Liver (tissue), 9 donors: ENCODE measurements around the gene PDK1. TPM values are rescaled to one million over a fixed set of nuclear protein-coding genes. Genes with fewer than 3 reads are reported as not detected.

Experiments used
- DNase-seq: peaks from one replicate; pipeline ENCODE4 v3.0.0-alpha.2; 2017; ENCODE audit warnings: low spot score
- H3K27ac ChIP-seq, 2 donors: one replicate each; pipeline ENCODE4 v1.7.0; 2013; ENCODE audit warnings: inconsistent platforms in 2 of 2, low read length in 2 of 2, control low read depth in 1 of 2, low read depth in 1 of 2, mild to moderate bottlenecking in 1 of 2
- H3K27me3 ChIP-seq, 4 donors: one replicate each; pipeline versions ENCODE4 v1.6.1 to v1.7.0; 2013; ENCODE audit warnings: low read length in 3 of 4, inconsistent platforms in 1 of 4, mild to moderate bottlenecking in 1 of 4, moderate library complexity in 1 of 4; ENCODE audit not compliant: control insufficient read depth in 4 of 4, insufficient read depth in 4 of 4
- H3K36me3 ChIP-seq, 4 donors: one replicate each; pipeline versions ENCODE4 v1.6.1 to v1.7.0; 2013; ENCODE audit warnings: low read length in 3 of 4, mild to moderate bottlenecking in 3 of 4, low read depth in 1 of 4, moderate library complexity in 1 of 4; ENCODE audit not compliant: control insufficient read depth in 4 of 4, insufficient read depth in 3 of 4
- H3K4me1 ChIP-seq, 4 donors: one replicate each; pipeline versions ENCODE4 v1.6.1 to v1.7.0; 2013; ENCODE audit warnings: low read length in 3 of 4, mild to moderate bottlenecking in 3 of 4, moderate library complexity in 1 of 4; ENCODE audit not compliant: control insufficient read depth in 4 of 4, insufficient read depth in 4 of 4
- H3K4me3 ChIP-seq, 3 donors: one replicate each; pipeline versions ENCODE4 v1.6.1 to v1.7.0; 2013; ENCODE audit warnings: low read length in 3 of 3, control low read depth in 1 of 3, low read depth in 1 of 3, mild to moderate bottlenecking in 1 of 3
- H3K9ac ChIP-seq, 2 donors: one replicate each; pipeline ENCODE4 v1.7.0; 2013; ENCODE audit warnings: low read length in 2 of 2, mild to moderate bottlenecking in 2 of 2, moderate library complexity in 2 of 2, control low read depth in 1 of 2, low read depth in 1 of 2
- H3K9me3 ChIP-seq, 4 donors: one replicate each; pipeline versions ENCODE4 v1.6.1 to v1.7.0; 2013; ENCODE audit warnings: low read length in 3 of 4; ENCODE audit not compliant: control insufficient read depth in 4 of 4
- EGR1 ChIP-seq, 2 donors: IDR thresholded peaks; 2 replicates each; pipeline ENCODE4 v1.6.1; 2016 to 2018; ENCODE audit warnings: antibody characterized with exemption in 2 of 2, low read depth in 2 of 2
- FOXA1 ChIP-seq: IDR thresholded peaks from 2 replicates; pipeline ENCODE4 v1.6.1; 2016; ENCODE audit warnings: antibody characterized with exemption
- FOXA2 ChIP-seq: IDR thresholded peaks from 2 replicates; pipeline ENCODE4 v1.6.1; 2016; ENCODE audit warnings: antibody characterized with exemption
- GABPA ChIP-seq, 2 donors: IDR thresholded peaks in 1 of 2; conservative IDR thresholded peaks in 1 of 2; 2 replicates each; pipeline ENCODE4 v1.6.1; 2016; ENCODE audit warnings: antibody characterized with exemption in 2 of 2, mild to moderate bottlenecking in 1 of 2, moderate library complexity in 1 of 2
- HNF4A ChIP-seq, 2 donors: conservative IDR thresholded peaks; 2 replicates each; pipeline ENCODE4 v1.6.1; 2016; ENCODE audit warnings: antibody characterized with exemption in 2 of 2, mild to moderate bottlenecking in 2 of 2
- HNF4G ChIP-seq: IDR thresholded peaks from 2 replicates; pipeline ENCODE4 v1.6.1; 2016; ENCODE audit warnings: antibody characterized with exemption
- JUND ChIP-seq, 2 donors: IDR thresholded peaks; 2 replicates each; pipeline ENCODE4 v1.6.1; 2016; ENCODE audit warnings: antibody characterized with exemption in 2 of 2
- NR2F2 ChIP-seq: IDR thresholded peaks from 2 replicates; pipeline ENCODE4 v1.6.1; 2016; ENCODE audit warnings: antibody characterized with exemption
- RAD21 ChIP-seq, 2 donors: IDR thresholded peaks; 2 replicates each; pipeline ENCODE4 v1.6.1; 2016; ENCODE audit warnings: antibody characterized with exemption in 2 of 2, mild to moderate bottlenecking in 2 of 2
- REST ChIP-seq: IDR thresholded peaks from 2 replicates; pipeline ENCODE4 v1.6.1; 2016; ENCODE audit warnings: antibody characterized with exemption, mild to moderate bottlenecking
- RXRA ChIP-seq, 2 donors: IDR thresholded peaks; 2 replicates each; pipeline ENCODE4 v1.6.1; 2017 to 2018; ENCODE audit warnings: antibody characterized with exemption in 2 of 2, mild to moderate bottlenecking in 1 of 2
- SP1 ChIP-seq: IDR thresholded peaks from 2 replicates; pipeline ENCODE4 v1.6.1; 2018; ENCODE audit warnings: antibody characterized with exemption, mild to moderate bottlenecking
- TAF1 ChIP-seq: conservative IDR thresholded peaks from 2 replicates; pipeline ENCODE4 v1.6.1; 2016; ENCODE audit warnings: antibody characterized with exemption, mild to moderate bottlenecking
- YY1 ChIP-seq: IDR thresholded peaks from 2 replicates; pipeline ENCODE4 v1.6.1; 2016; ENCODE audit warnings: antibody characterized with exemption, mild to moderate bottlenecking
- WGBS: extraction: QIAGEN DNeasy Blood & Tissue Kit; methylation state at CpG from one replicate; pipeline ENCODE4 v1.1.7; 2013; 5-methylcytosine and 5-hydroxymethylcytosine counted together
- polyA plus RNA-seq, 2 donors: library from polyadenylated mRNA; stranded (reverse) in 1 of 2; unstranded in 1 of 2; fragments of 200-250 nt in 1 of 2; fragments of >200 nt in 1 of 2; fragmentation: Nextera tagmentation in 1 of 2; extraction: Ambion mirVana in 1 of 2; gene quantifications; one replicate each; pipeline versions ENCODE4 v1.2.1 to v1.2.3, GENCODE V29; 2013 to 2015
- total RNA-seq, 2 donors: library from RNA; depleted of rRNA; stranded (reverse); fragments of >200 nt; gene quantifications; one replicate each; pipeline ENCODE4 v1.2.3, GENCODE V29; 2014
- TF ChIP-seq, protein P1 (sequence below): fragments of 150-350 bp; IDR thresholded peaks from 2 replicates; pipeline ENCODE4 v1.5.1; 2017; ENCODE audit warnings: improper control_type of control experiment, low read depth, low read length; ENCODE audit not compliant: missing input control
- TF ChIP-seq, protein P2 (sequence below): IDR thresholded peaks from 2 replicates; pipeline ENCODE4 v1.6.1; 2016; ENCODE audit warnings: antibody characterized with exemption
- TF ChIP-seq, protein P3 (sequence below): IDR thresholded peaks from 2 replicates; pipeline ENCODE4 v1.6.1; 2016; ENCODE audit warnings: antibody characterized with exemption
- TF ChIP-seq, protein P4 (sequence below): IDR thresholded peaks from 2 replicates; pipeline ENCODE4 v1.6.1; 2016; ENCODE audit warnings: antibody characterized with exemption
- donor health status: healthy.
- donor health status: healthy.
- donor health status: healthy.
- donor health status: healthy.
- donor health status: healthy.

Gene PDK1
- total and polyA plus RNA-seq, 4 donors: 4.7 to 10.9 (median 7.8) TPM

DNA sequence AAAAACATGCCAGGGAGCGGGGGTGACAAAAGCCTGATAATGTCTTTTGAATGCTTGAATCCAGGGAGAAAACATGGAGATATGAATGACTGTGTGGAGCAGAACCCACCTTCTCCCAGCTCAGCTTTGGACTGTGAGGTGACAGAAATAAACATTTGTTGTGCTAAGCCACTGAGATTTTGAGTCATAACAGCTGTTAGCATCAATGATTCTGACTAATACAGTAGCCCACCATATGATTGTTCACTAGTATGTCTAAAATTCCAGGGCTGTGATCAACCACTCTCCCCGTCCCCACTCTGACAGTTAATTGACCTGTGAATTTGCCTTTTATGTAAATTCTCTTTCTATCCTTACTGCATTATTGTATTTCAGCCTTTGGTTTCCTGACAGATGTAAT lies 69.1 kb downstream of the PDK1 start:
- no peak overlapping the region for H3K27ac ChIP-seq
- H3K4me3 ChIP-seq: no peak overlapping the region
- whole genome bisulfite sequencing: 94% methylated on average over 2 of the region's 2 CpGs
- H3K36me3 ChIP-seq: no peaks in the 10 kb centered on the region
- H3K4me1 ChIP-seq: no peaks in the 10 kb centered on the region
- no peak for DNase-seq
- H3K9me3 ChIP-seq: peaks cover 0 to 3% (median 0%) of the 10 kb centered on the region in 4 donors
- no peak overlapping the region for H3K9ac ChIP-seq
- TF ChIP-seq HNF4G (no peak), RAD21 (IDR thresholded peaks at IDR 0.05) (no peak), TAF1 (no peak), NR2F2 (no peak), SP1 (no peak), RXRA (IDR thresholded peaks at IDR 0.05) (no peak), EGR1 (IDR thresholded peaks at IDR 0.05; ENCODE audit: low read depth in 2 of 2) (no peak), FOXA2 (no peak), JUND (IDR thresholded peaks at IDR 0.05) (no peak), YY1 (no peak), GABPA (IDR thresholded peaks at IDR 0.05 in 1 of 2, conservative IDR thresholded peaks at IDR 0.05 in 1 of 2) (no peak), FOXA1 (no peak), REST (no peak), HNF4A (conservative IDR thresholded peaks at IDR 0.05) (no peak)
- TF ChIP-seq, protein P1, sequence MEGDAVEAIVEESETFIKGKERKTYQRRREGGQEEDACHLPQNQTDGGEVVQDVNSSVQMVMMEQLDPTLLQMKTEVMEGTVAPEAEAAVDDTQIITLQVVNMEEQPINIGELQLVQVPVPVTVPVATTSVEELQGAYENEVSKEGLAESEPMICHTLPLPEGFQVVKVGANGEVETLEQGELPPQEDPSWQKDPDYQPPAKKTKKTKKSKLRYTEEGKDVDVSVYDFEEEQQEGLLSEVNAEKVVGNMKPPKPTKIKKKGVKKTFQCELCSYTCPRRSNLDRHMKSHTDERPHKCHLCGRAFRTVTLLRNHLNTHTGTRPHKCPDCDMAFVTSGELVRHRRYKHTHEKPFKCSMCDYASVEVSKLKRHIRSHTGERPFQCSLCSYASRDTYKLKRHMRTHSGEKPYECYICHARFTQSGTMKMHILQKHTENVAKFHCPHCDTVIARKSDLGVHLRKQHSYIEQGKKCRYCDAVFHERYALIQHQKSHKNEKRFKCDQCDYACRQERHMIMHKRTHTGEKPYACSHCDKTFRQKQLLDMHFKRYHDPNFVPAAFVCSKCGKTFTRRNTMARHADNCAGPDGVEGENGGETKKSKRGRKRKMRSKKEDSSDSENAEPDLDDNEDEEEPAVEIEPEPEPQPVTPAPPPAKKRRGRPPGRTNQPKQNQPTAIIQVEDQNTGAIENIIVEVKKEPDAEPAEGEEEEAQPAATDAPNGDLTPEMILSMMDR: no peak
- TF ChIP-seq, protein P2, sequence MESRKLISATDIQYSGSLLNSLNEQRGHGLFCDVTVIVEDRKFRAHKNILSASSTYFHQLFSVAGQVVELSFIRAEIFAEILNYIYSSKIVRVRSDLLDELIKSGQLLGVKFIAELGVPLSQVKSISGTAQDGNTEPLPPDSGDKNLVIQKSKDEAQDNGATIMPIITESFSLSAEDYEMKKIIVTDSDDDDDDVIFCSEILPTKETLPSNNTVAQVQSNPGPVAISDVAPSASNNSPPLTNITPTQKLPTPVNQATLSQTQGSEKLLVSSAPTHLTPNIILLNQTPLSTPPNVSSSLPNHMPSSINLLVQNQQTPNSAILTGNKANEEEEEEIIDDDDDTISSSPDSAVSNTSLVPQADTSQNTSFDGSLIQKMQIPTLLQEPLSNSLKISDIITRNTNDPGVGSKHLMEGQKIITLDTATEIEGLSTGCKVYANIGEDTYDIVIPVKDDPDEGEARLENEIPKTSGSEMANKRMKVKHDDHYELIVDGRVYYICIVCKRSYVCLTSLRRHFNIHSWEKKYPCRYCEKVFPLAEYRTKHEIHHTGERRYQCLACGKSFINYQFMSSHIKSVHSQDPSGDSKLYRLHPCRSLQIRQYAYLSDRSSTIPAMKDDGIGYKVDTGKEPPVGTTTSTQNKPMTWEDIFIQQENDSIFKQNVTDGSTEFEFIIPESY: no peak
- TF ChIP-seq, protein P3, sequence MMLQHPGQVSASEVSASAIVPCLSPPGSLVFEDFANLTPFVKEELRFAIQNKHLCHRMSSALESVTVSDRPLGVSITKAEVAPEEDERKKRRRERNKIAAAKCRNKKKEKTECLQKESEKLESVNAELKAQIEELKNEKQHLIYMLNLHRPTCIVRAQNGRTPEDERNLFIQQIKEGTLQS: no peak
- TF ChIP-seq, protein P4, sequence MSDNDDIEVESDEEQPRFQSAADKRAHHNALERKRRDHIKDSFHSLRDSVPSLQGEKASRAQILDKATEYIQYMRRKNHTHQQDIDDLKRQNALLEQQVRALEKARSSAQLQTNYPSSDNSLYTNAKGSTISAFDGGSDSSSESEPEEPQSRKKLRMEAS: no peak
- no peaks in the 10 kb centered on the region for H3K27me3 ChIP-seq
